CD4-positive, alpha-beta T cell treated with Interleukin-12 subunit alpha and Interleukin-12 subunit beta, for 1 hour (primary cell): ENCODE data around the gene SERPINA6.
"Not testable (repeated sequence)": the region's sequence is repeated elsewhere in the genome, so short reads cannot be mapped to it uniquely, and the experiment has no call there.

ENCODE experiments used
- DNase-seq: peaks from one replicate; pipeline ENCODE4 v3.0.0-alpha.2; 2020

Gene SERPINA6

DNA sequence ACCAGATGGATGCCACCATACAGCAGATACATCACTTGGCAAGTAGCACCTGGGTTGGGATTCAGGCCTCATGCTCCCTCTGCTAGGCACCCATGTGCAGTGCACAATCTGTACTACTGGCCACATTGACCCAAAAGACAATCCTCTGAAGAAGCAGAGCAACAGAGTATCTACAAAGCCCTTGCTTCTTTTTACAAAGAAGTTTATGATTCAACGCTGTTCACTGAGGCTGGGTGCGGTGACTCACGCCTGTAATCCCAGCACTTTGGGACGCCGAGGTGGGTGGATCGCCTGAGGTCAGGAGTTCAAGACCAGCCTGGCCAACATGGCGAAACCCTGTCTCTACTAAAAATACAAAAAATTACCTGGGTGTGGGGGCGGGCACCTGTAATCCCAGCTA lies 31.1 kb upstream of the SERPINA6 start:
- not testable (repeated sequence) for DNase-seq

- no peak for DNase-seq
Measured at GRCh38 chr14:94349276-94349675, 26.1 kb upstream of the SERPINA6 start.

DNA sequence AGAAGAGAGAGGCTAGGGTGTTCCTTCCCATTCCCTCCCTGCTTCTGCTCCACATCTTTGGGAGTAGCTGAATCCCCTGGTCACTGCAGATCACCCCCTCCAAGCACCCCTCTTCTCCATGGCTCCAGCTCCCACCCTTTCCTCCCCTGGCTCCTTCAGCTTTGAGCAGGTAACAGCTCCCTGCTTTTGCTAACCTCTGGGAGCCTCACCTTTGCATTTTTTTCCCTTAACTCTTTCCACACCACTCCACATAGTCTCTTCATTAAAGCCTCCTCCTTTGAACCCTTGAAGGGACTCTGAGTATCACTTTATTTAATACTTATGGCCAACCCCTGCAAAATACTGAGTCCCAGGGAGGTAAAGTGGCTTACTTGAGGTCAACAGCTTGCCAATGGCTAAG lies 25.7 kb upstream of the SERPINA6 start:
- DNase-seq = no peak

- no peak for DNase-seq
Measured at GRCh38 chr14:94346841-94347240, 23.7 kb upstream of the SERPINA6 start.

DNA sequence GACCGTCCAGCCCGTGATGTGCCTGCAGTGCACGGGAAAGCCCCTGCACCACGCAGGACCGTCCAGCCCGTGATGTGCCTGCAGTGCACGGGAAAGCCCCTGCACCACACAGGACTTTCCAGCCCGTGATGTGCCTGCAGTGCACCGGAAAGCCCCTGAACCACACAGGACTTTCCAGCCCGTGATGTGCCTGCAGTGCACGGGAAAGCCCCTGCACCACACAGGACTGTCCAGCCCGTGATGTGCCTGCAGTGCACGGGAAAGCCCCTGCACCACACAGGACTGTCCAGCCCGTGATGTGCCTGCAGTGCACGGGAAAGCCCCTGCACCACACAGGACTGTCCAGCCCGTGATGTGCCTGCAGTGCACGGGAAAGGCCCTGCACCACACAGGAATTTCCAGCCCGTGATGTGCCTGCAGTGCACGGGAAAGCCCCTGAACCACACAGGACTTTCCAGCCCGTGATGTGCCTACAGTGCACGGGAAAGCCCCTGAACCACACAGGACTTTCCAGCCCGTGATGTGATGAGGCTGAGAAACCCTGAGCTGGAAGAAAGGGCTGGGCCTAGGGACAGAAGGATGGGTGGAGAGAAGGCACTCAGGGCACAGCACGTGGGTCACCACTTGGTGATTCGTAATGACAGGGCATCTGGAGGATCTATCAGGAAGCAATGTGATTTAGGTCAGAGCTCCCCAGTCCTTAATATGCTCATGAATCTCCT lies 23.1 kb upstream of the SERPINA6 start:
- peak; percentile 64 for DNase-seq

- no peak for DNase-seq
Measured at GRCh38 chr14:94345344-94346064, 22.4 kb upstream of the SERPINA6 start.

GRCh38 chr14:94344389-94344788 lies 21.3 kb upstream of the SERPINA6 start:
- DNase-seq = no peak

- no peak for DNase-seq
Measured at GRCh38 chr14:94343238-94344005, 20.3 kb upstream of the SERPINA6 start.

DNA sequence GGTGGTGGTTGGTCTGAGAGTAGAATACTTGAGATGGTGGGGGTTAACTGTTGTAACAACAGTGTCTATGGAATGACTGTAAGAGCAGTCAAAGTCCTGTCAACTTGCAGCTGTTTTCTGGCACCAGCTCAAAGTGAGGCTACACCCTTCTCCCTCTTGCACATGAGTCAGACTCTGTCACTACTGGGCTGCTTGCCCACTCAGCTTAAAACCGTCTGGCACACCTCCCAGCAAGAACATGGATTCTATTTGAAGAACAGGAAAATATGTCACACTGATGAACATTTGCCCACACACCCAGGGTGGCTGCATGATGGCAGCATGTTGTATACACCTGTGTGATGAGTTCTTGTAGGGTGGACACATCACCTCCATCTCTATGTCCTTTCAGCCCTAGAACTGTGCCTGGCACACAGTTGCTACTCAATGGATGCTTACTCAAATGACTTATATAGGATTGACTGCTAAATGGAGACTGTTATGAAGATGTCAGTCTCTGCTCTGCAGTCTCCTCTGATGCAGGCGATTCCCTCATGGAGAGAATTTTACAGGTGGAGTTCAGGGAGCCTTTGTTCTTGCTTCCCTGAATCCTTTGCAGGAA lies 19.3 kb upstream of the SERPINA6 start:
- peak; percentile 8 for DNase-seq

GRCh38 chr14:94341656-94342333 lies 18.7 kb upstream of the SERPINA6 start:
- no peak for DNase-seq

DNA sequence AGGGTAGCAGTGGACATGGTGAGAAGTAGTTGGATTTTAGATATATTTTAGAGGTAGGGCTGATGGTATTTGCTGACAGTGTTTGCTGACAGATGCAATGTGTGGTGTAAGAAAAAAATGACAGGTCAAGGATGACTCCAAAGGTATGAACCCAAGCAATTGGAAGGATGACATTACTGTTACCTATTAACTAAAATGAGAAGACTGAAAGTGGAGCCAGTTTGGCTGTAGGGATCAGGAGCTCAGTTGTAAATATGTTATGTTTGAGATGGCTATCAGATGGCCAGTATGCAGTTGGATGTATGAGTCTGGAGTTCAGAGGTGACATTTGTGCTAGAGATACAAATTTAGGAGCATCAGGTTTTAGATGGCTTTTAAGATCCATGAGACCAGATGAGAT lies 17.4 kb upstream of the SERPINA6 start:
- DNase-seq = no peak

GRCh38 chr14:94338023-94338422 lies 14.9 kb upstream of the SERPINA6 start:
- no peak for DNase-seq

GRCh38 chr14:94337274-94337673 lies 14.1 kb upstream of the SERPINA6 start:
- DNase-seq = no peak

DNA sequence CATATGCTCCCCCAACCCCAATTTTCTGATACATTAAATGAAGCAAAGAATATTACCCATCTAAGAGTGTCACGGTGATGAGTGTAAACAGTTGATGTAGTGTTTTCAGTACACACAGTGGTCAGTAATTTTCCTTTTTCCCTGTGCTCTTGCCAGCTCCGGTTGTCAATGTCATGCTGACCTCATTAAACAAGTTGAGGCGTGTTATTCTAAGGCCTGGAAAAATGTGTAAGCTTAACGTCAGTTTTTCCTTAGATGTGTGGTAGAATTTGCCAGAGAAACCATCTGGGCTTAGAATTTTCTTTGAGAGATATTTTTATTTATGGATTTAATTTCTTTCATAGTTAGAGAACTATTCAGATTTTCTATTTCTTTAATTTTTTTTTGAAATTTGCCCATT lies 11.7 kb upstream of the SERPINA6 start:
- DNase-seq = no peak

GRCh38 chr14:94332587-94332986 lies 9.5 kb upstream of the SERPINA6 start:
- no peak for DNase-seq

DNA sequence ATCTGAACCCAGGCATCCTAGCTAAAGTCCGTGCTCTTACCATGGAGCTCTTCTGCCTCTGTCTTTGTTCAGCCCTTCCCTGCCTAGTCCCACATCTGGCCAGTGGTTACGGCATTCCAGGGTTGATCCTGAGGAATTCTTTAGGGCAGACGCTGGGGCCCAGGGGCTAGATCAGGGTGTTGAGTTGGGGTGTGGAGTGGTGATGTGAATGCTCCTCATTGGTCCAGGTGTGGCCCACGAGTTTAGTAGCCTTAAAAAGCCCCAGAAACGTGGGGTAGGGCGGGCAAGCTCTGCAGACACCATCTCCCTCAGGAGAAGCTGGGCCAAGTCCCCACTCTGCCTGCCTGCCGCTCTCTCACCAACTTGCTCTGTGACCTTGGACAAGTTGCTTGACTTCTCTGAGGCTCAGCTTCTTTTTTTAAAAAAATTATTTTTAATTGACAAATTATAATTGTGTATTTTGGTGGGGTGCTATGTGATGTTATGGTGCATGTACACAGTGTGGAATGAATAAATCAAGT lies 9.0 kb upstream of the SERPINA6 start:
- DNase-seq = no peak

DNA sequence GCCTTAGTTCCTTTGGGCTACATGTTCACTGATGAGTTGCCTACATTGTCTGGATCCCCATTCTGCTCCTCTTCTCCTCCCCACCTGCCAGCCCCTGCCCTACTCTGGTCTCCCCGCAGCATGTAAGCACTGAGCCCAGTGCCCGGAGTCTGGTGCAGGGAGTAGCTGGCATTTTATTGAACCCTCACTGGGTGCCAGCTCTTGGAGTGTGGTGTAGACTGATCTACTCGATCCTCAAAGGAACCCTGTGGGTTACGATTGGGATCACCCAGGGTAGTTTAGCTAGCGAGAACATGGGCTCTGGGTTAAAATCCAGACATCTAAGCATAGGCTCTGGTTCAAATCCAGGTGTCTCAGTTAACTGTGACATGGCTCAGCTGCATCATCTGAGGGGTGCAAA lies 8.3 kb upstream of the SERPINA6 start:
- DNase-seq = no peak

DNA sequence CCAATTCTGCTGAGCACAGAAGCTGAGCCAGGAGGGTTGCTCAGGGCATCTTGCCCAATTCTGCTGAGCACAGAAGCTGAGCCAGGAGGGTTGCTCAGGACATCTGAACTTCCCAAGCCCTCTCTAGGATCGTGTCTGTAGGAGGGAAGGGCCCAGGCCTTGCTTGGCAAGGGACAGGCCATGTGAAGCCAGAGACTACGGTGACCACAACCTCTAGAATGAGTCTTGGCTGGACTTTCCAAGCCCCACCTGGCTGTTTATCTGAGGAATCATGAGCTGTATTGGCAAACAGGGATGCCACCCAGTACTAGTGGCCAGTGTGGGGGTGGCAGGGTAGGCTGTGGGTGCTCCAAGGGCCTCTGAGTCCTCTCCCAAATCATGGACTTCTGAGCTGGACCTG lies 7.7 kb upstream of the SERPINA6 start:
- no peak for DNase-seq

DNA sequence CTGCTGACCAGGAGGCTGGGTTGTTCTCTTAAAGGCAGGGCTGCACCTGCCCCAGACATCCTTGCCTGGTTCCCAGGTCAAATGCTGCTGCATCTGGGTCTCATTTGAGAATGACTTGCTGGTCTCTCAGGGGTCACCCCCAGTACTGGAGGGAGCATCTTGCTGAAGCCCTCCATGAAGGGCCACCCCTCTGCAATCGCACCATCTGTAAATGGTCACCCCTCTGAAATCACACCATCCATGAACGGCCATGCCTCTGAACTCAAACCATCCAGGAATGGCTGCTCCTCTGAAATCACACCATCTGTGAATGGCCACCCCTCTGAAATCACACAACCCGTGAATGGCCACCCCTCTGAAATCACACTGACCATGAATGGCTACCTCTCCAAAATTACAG lies 7.3 kb upstream of the SERPINA6 start:
- no peak for DNase-seq

GRCh38 chr14:94329857-94330256 lies 6.7 kb upstream of the SERPINA6 start:
- DNase-seq = no peak

GRCh38 chr14:94328196-94328595 lies 5.1 kb upstream of the SERPINA6 start:
- no peak for DNase-seq

GRCh38 chr14:94321421-94322271 lies 1.5 kb downstream of the SERPINA6 start:
- no peak for DNase-seq
